Measurements from ENCODE around the gene DNAJB6. TPM values are rescaled to one million over a fixed set of nuclear protein-coding genes. Genes with fewer than 3 reads are reported as not detected.

The DNAJB6 gene
- total and polyA plus RNA-seq, 12 donors = 38.4 to 195 (median 80.4) TPM

DNA sequence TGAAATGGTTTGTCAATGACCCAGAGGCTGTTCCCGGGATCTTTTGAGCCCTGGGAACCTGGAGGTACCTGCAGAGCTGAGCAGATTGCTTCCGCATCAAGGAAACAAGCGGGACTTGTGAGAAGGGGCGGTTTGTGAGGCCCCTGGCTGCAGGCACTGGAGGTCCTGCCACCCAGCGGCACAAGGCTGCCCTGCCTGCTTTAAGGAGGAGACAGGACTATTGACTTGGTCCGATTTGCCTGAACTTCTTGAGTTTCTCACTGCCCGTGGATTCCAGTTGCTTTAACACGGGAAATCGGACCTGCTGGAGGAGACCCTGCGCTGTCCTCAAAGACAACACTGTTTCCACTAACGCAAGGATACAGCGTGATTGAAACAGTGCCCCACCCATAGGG lies 130.1 kb downstream of the DNAJB6 start:
- Histone ChIP-seq H3K27ac (no peak overlapping the region), H3K4me3 (no peak overlapping the region), H3K4me1 (replicated peaks in 1 of 2) (no peaks in the 10 kb centered on the region), H3K36me3 (replicated peaks in 1 of 2) (no peaks in the 10 kb centered on the region), H3K27me3 (peaks cover 6% of the 10 kb centered on the region), H3K9me3 (replicated peaks in 1 of 3) (no peaks in the 10 kb centered on the region)
- intact Hi-C loops (cut with DNase I) = no loop called here
- TF ChIP-seq CTCF (IDR thresholded peaks at IDR 0.05) (no peak), POLR2A (IDR thresholded peaks at IDR 0.05) (no peak)
- 66 to 76% (median 74%) methylated on average over 7 to 12 of the region's 12 CpGs for WGBS, 4 donors
- peak in 1 of 7 donors; percentile 24 for DNase-seq

Other genes with a start within 250 kb of the DNAJB6 start
- 10 to 100 TPM; 31.5 to 58.1 (median 46.5) TPM for gene UBE3C, start 198.1 kb upstream of the DNAJB6 start, total RNA-seq
- gene UBE3C, start 198.1 kb upstream of the DNAJB6 start, polyA plus RNA-seq = 10 to 100 TPM; 11.7 to 52.1 (median 13.0) TPM